HEK293 (cell line): ENCODE measurements around the gene SLC25A42.

Source experiments
- ATF2 ChIP-seq: fragments of 450-650 bp; formaldehyde crosslinking; IDR thresholded peaks from 2 replicates; pipeline ENCODE4 v1.5.1; 2016; ENCODE audit warnings: missing biosample characterization, missing genetic modification characterization, low read depth
- BCL6B ChIP-seq: fragments of 450-650 bp; formaldehyde crosslinking; IDR thresholded peaks from 2 replicates; pipeline ENCODE4 v1.5.1; 2017; ENCODE audit warnings: missing biosample characterization, missing genetic modification characterization
- FEZF1 ChIP-seq: fragments of 450-650 bp; formaldehyde crosslinking; IDR thresholded peaks from 2 replicates; pipeline ENCODE4 v1.5.1; 2016; ENCODE audit warnings: missing biosample characterization, missing genetic modification characterization
- GLIS1 ChIP-seq: fragments of 450-650 bp; formaldehyde crosslinking; IDR thresholded peaks from 2 replicates; pipeline ENCODE4 v1.5.1; 2016; ENCODE audit warnings: missing biosample characterization, missing genetic modification characterization
- GLIS2 ChIP-seq: fragments of 450-650 bp; formaldehyde crosslinking; IDR thresholded peaks from 2 replicates; pipeline ENCODE4 v1.5.1; 2016; ENCODE audit warnings: missing biosample characterization, missing genetic modification characterization
- INSM2 ChIP-seq: fragments of 450-650 bp; formaldehyde crosslinking; IDR thresholded peaks from 2 replicates; pipeline ENCODE4 v1.5.1; 2016; ENCODE audit warnings: missing biosample characterization, missing genetic modification characterization
- MZF1 ChIP-seq: fragments of 450-650 bp; formaldehyde crosslinking; IDR thresholded peaks from 2 replicates; pipeline ENCODE4 v1.5.1; 2017; ENCODE audit warnings: missing biosample characterization, missing genetic modification characterization, borderline replicate concordance
- PATZ1 ChIP-seq: fragments of 450-650 bp; formaldehyde crosslinking; IDR thresholded peaks from 2 replicates; pipeline ENCODE4 v1.5.1; 2016; ENCODE audit warnings: missing biosample characterization, missing genetic modification characterization
- PRDM6 ChIP-seq: fragments of 450-650 bp; formaldehyde crosslinking; IDR thresholded peaks from 2 replicates; pipeline ENCODE4 v1.5.1; 2017; ENCODE audit warnings: missing biosample characterization, missing genetic modification characterization
- REPIN1 ChIP-seq: fragments of 450-650 bp; formaldehyde crosslinking; IDR thresholded peaks from 2 replicates; pipeline ENCODE4 v1.5.1; 2017; ENCODE audit warnings: missing biosample characterization, missing genetic modification characterization, low read depth
- TCF7L2 ChIP-seq: IDR thresholded peaks from 2 replicates; pipeline ENCODE4 v1.6.1; 2011; ENCODE audit warnings: low read depth, mild to moderate bottlenecking, inconsistent platforms, low read length, moderate library complexity, borderline replicate concordance
- YY2 ChIP-seq: fragments of 450-650 bp; formaldehyde crosslinking; IDR thresholded peaks from 2 replicates; pipeline ENCODE4 v1.5.1; 2016; ENCODE audit warnings: missing biosample characterization, missing genetic modification characterization
- ZBTB6 ChIP-seq: fragments of 450-650 bp; formaldehyde crosslinking; IDR thresholded peaks from 2 replicates; pipeline ENCODE4 v1.5.1; 2017; ENCODE audit warnings: missing biosample characterization, missing genetic modification characterization
- ZFP69B ChIP-seq: fragments of 450-650 bp; formaldehyde crosslinking; IDR thresholded peaks from 2 replicates; pipeline ENCODE4 v1.5.1; 2016; ENCODE audit warnings: missing biosample characterization, missing genetic modification characterization
- ZNF10 ChIP-seq: fragments of 450-650 bp; formaldehyde crosslinking; IDR thresholded peaks from 2 replicates; pipeline ENCODE4 v1.5.1; 2017; ENCODE audit warnings: missing biosample characterization, missing genetic modification characterization
- ZNF112 ChIP-seq: fragments of 450-650 bp; formaldehyde crosslinking; IDR thresholded peaks from 2 replicates; pipeline ENCODE4 v1.5.0; 2017; ENCODE audit warnings: missing biosample characterization, missing genetic modification characterization
- ZNF121 ChIP-seq: fragments of 450-650 bp; formaldehyde crosslinking; IDR thresholded peaks from 2 replicates; pipeline ENCODE4 v1.5.1; 2016; ENCODE audit warnings: missing biosample characterization, missing genetic modification characterization
- ZNF202 ChIP-seq: fragments of 450-650 bp; formaldehyde crosslinking; IDR thresholded peaks from 2 replicates; pipeline ENCODE4 v1.5.1; 2016; ENCODE audit warnings: missing biosample characterization, missing genetic modification characterization, borderline replicate concordance
- ZNF266 ChIP-seq: fragments of 450-650 bp; formaldehyde crosslinking; IDR thresholded peaks from 2 replicates; pipeline ENCODE4 v1.5.1; 2016; ENCODE audit warnings: missing biosample characterization, missing genetic modification characterization, low read depth
- ZNF302 ChIP-seq: fragments of 450-650 bp; formaldehyde crosslinking; IDR thresholded peaks from 2 replicates; pipeline ENCODE4 v1.5.1; 2016; ENCODE audit warnings: missing biosample characterization, missing genetic modification characterization, low read depth
- ZNF335 ChIP-seq: fragments of 450-650 bp; formaldehyde crosslinking; conservative IDR thresholded peaks from 2 replicates; pipeline ENCODE4 v1.5.1; 2016; ENCODE audit warnings: missing biosample characterization, missing genetic modification characterization
- ZNF354C ChIP-seq: fragments of 450-650 bp; formaldehyde crosslinking; IDR thresholded peaks from 2 replicates; pipeline ENCODE4 v1.5.1; 2016; ENCODE audit warnings: missing biosample characterization, missing genetic modification characterization, low read depth, borderline replicate concordance
- ZNF366 ChIP-seq: fragments of 450-650 bp; formaldehyde crosslinking; conservative IDR thresholded peaks from 2 replicates; pipeline ENCODE4 v1.5.1; 2016; ENCODE audit warnings: missing biosample characterization, missing genetic modification characterization
- ZNF548 ChIP-seq: fragments of 450-650 bp; formaldehyde crosslinking; IDR thresholded peaks from 2 replicates; pipeline ENCODE4 v1.5.1; 2016; ENCODE audit warnings: missing biosample characterization, missing genetic modification characterization
- ZNF585B ChIP-seq: fragments of 450-650 bp; formaldehyde crosslinking; IDR thresholded peaks from 2 replicates; pipeline ENCODE4 v1.5.1; 2016; ENCODE audit warnings: missing biosample characterization, missing genetic modification characterization
- ZNF645 ChIP-seq: fragments of 450-650 bp; formaldehyde crosslinking; IDR thresholded peaks from 2 replicates; pipeline ENCODE4; 2016; ENCODE audit warnings: missing biosample characterization, missing genetic modification characterization
- ZNF654 ChIP-seq: fragments of 450-650 bp; formaldehyde crosslinking; IDR thresholded peaks from 2 replicates; pipeline ENCODE4 v1.5.1; 2016; ENCODE audit warnings: low read depth, missing biosample characterization, missing genetic modification characterization
- ZNF707 ChIP-seq: fragments of 450-650 bp; formaldehyde crosslinking; IDR thresholded peaks from 2 replicates; pipeline ENCODE4 v1.5.1; 2016; ENCODE audit warnings: missing biosample characterization, missing genetic modification characterization
- ZNF792 ChIP-seq: fragments of 450-650 bp; formaldehyde crosslinking; IDR thresholded peaks from 2 replicates; pipeline ENCODE4 v1.5.1; 2016; ENCODE audit warnings: missing biosample characterization, missing genetic modification characterization

SLC25A42 gene

GRCh38 chr19:19063183-19064097, at the start of gene SLC25A42 (continued):
- no peak for TF ChIP-seq BCL6B
- no peak for TF ChIP-seq ZNF654
- TF ChIP-seq ZNF112 (tag by site-specific recombination), result no peak
- no peak for TF ChIP-seq ZFP69B (tag by site-specific recombination)
- TF ChIP-seq ZNF202 (tag by site-specific recombination), result no peak
- no peak for TF ChIP-seq ZNF645 (tag by site-specific recombination)
- TF ChIP-seq FEZF1 (tag by site-specific recombination), result no peak
- no peak for TF ChIP-seq PRDM6 (tag by site-specific recombination)
- no peak for TF ChIP-seq ATF2 (tag by site-specific recombination)
- no peak for TF ChIP-seq REPIN1 (tag by site-specific recombination)
- TF ChIP-seq ZNF548, result no peak
- TF ChIP-seq INSM2 (tag by site-specific recombination), result no peak
- TF ChIP-seq MZF1 (tag by site-specific recombination), result 0 out of 2 replicates have a peak, but pooled peaks have one; percentile 12
- no peak for TF ChIP-seq YY2
- no peak for TF ChIP-seq ZNF302 (tag by site-specific recombination)
- TF ChIP-seq PATZ1 (tag by site-specific recombination), result peak; percentile 77
- TF ChIP-seq ZNF10 (tag by site-specific recombination), result no peak
- TF ChIP-seq ZNF585B (tag by site-specific recombination), result no peak
- TF ChIP-seq ZNF335 (tag by site-specific recombination), result 0 out of 2 replicates have a peak, but pooled peaks have one; percentile 47
- no peak for TF ChIP-seq TCF7L2
- TF ChIP-seq ZNF354C, result no peak
- no peak for TF ChIP-seq ZNF366 (tag by site-specific recombination)
- no peak for TF ChIP-seq ZNF792 (tag by site-specific recombination)
- no peak for TF ChIP-seq ZNF707 (tag by site-specific recombination)
- TF ChIP-seq ZNF121 (tag by site-specific recombination), result no peak
- TF ChIP-seq GLIS2 (tag by site-specific recombination), result peak; percentile 97
- no peak for TF ChIP-seq ZBTB6 (tag by site-specific recombination)
- peak; percentile 94 for TF ChIP-seq GLIS1 (tag by site-specific recombination)
- no peak for TF ChIP-seq ZNF266
